Lower leg skin (tissue), 3 donors: Measurements from ENCODE around the gene BAIAP2L2.

Source experiments
- POLR2A ChIP-seq, 2 donors: fragments of 450-650 bp; IDR thresholded peaks; one replicate each; pipeline ENCODE4 v1.6.1; 2016 to 2017; ENCODE audit warnings: antibody characterized with exemption in 2 of 2, mild to moderate bottlenecking in 1 of 2, moderate library complexity in 1 of 2
- TF ChIP-seq, protein P1 (sequence below), 3 donors: fragments of 450-650 bp; IDR thresholded peaks; one replicate each; pipeline ENCODE4 v1.5.1; 2016; ENCODE audit warnings: antibody characterized with exemption in 3 of 3, mild to moderate bottlenecking in 3 of 3, moderate library complexity in 2 of 3

DNA sequence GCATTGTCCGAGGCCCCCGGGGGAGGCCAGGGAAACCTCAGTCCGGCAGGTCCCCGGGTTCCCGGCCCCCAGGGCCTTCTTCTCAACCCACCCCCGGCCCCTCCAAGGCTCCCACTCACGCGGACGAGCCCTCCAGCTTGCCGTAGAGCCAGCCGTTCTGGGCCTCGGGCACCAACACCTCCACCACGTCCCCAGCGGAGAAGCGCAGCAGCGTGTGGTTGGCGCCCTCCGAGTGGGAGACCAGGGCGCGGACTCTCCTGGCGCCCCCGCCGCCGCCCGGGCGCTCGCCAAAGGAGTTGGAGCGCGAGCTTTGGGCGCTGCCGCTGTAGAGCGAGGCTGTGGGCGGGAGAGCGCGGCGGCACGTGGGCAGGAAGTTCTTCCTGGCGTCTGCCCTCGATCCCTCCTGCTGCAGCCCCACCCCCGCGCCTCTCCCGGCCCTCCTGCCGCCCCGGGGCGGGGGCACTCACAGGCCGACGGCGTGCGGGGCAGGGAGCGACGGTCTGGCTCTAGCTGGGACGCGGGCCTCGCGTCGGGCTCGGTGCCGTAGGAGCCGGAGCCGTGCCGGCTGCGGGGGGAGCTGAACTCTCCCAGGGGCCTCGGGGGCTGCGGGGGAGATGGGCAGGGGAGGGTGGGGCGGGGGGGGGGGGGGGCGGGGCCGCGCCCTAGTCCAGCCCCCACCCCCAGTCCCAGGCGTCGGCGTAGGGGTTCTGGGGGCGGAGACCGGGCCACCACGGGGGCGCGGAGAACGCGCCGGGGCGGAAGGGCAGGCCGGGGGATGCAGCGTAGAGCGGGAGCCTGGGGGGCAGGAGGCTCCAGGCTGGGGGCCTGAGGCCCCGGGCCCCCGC lies 21.6 kb downstream of the BAIAP2L2 start:
- TF ChIP-seq POLR2A (IDR thresholded peaks at IDR 0.05), result no peak
- TF ChIP-seq, protein P1, sequence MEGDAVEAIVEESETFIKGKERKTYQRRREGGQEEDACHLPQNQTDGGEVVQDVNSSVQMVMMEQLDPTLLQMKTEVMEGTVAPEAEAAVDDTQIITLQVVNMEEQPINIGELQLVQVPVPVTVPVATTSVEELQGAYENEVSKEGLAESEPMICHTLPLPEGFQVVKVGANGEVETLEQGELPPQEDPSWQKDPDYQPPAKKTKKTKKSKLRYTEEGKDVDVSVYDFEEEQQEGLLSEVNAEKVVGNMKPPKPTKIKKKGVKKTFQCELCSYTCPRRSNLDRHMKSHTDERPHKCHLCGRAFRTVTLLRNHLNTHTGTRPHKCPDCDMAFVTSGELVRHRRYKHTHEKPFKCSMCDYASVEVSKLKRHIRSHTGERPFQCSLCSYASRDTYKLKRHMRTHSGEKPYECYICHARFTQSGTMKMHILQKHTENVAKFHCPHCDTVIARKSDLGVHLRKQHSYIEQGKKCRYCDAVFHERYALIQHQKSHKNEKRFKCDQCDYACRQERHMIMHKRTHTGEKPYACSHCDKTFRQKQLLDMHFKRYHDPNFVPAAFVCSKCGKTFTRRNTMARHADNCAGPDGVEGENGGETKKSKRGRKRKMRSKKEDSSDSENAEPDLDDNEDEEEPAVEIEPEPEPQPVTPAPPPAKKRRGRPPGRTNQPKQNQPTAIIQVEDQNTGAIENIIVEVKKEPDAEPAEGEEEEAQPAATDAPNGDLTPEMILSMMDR (IDR thresholded peaks at IDR 0.05), result no peak
